Transverse colon (tissue), 4 donors: ENCODE results near the gene NSD2.

Experiments used
- POLR2A ChIP-seq: fragments of 450-650 bp; IDR thresholded peaks from one replicate; pipeline ENCODE4 v1.6.1; 2016; ENCODE audit warnings: antibody characterized with exemption, mild to moderate bottlenecking, moderate library complexity
- POLR2AphosphoS5 ChIP-seq, 3 donors: sonication (generic); formaldehyde crosslinking; IDR thresholded peaks; one replicate each; pipeline ENCODE4 v1.6.1; 2016; ENCODE audit warnings: antibody characterized with exemption in 3 of 3
- TF ChIP-seq, protein P1 (sequence below), 5 experiments: fragments of 200-600 bp in 3 of 5; fragments of 450-650 bp in 2 of 5; sonication (generic) in 3 of 5; IDR thresholded peaks; 1 replicate in 2 of 5; 2 replicates in 3 of 5; pipeline ENCODE4 v1.5.1; 2016 to 2017; ENCODE audit warnings: antibody characterized with exemption in 5 of 5, inconsistent platforms in 3 of 5, mild to moderate bottlenecking in 2 of 5, moderate library complexity in 1 of 5

DNA sequence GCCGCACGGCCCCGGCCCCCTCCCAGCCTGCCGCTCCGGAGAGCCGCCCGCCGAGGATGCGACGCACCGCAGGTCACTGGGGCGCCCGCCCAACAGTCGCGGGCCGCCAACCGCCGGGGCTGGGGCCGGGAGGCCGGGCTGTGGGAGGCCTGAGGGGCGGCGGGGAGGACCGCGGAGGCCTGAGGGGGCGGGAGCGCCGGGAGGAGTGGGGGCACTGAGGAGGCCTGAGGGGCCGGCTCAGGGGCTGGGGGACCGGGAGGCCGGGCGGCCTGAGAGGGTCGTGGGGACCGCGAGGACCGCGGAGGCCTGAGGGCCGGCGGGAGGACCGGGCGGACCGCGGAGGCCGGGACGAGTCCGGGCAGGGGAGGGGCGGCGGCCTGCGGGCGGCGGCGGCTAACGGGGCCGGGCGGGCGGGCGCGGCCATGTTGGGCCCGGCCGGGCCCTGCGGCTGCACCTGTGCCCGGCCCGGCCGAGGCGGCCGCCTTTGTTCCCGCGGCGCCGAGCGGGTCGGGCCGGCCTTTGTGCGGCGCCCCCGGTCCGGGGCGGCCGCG lies 353 bp downstream of the NSD2 start:
- TF ChIP-seq, protein P1, sequence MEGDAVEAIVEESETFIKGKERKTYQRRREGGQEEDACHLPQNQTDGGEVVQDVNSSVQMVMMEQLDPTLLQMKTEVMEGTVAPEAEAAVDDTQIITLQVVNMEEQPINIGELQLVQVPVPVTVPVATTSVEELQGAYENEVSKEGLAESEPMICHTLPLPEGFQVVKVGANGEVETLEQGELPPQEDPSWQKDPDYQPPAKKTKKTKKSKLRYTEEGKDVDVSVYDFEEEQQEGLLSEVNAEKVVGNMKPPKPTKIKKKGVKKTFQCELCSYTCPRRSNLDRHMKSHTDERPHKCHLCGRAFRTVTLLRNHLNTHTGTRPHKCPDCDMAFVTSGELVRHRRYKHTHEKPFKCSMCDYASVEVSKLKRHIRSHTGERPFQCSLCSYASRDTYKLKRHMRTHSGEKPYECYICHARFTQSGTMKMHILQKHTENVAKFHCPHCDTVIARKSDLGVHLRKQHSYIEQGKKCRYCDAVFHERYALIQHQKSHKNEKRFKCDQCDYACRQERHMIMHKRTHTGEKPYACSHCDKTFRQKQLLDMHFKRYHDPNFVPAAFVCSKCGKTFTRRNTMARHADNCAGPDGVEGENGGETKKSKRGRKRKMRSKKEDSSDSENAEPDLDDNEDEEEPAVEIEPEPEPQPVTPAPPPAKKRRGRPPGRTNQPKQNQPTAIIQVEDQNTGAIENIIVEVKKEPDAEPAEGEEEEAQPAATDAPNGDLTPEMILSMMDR (IDR thresholded peaks at IDR 0.05): no peak
- TF ChIP-seq POLR2A (no peak), POLR2AphosphoS5 (IDR thresholded peaks at IDR 0.05) (no peak)
